ENCODE data around the gene GSK3B.

GSK3B gene

GRCh38 chr3:120077731-120078130 lies 16.5 kb downstream of the GSK3B start:
- H3K36me3 ChIP-seq (ENCODE audit: control insufficient read depth, insufficient read depth, low read length), result peaks cover 4% of the 10 kb centered on the region; the same call in 1 of the 2 replicates
- no peaks in the 10 kb centered on the region for H3K4me1 ChIP-seq (ENCODE audit: control insufficient read depth, insufficient read depth, low read length)
- no peaks in the 10 kb centered on the region for H3K27me3 ChIP-seq (ENCODE audit: control insufficient read depth, insufficient read depth, low read length)
- H3K9ac ChIP-seq (ENCODE audit: low read length), result no peak overlapping the region
- H3K4me3 ChIP-seq (ENCODE audit: low read depth, low read length), result no peak overlapping the region
- no peak overlapping the region for H3K27ac ChIP-seq (ENCODE audit: low read depth, low read length)
- H3K9me3 ChIP-seq (ENCODE audit: control insufficient read depth, insufficient read depth, low read depth, low read length), result no peaks in the 10 kb centered on the region

DNA sequence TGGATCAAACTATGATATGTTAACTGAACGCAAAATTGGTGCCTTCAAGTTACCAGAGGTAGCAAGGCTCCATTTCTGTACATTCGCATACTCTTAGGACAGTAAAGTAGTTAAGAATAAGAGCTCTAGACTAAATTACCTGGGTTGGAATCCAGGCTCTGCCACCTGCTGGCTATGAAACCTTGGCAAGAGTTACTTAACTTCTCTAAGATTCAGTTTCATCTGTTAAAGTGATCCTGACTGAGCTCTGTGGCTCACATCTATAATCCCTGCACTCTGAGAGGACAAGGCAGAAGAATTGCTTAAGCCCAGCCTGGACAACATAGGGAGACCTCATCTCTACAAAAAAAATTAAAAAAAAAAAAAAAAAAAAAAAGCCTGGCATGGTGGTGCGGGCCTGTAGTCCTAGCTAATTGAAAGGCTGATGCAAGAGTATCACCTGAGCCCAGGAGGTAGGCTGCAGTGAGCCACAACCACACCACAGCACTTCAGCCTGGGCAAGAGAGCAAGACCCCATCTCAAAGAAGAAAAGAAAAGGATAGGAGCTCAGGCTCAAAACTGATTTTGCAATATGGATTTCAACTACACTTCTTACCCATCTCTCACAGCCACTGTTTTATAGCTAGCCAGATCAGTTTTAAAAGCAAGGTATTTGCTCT lies 21.3 kb downstream of the GSK3B start:
- Histone ChIP-seq H3K27ac (ENCODE audit: low read depth, low read length) (no peak overlapping the region), H3K4me1 (ENCODE audit: control insufficient read depth, insufficient read depth, low read length) (peaks cover 13% of the 10 kb centered on the region; the same call in 1 of the 2 replicates), H3K4me3 (ENCODE audit: low read depth, low read length) (no peak overlapping the region), H3K9me3 (ENCODE audit: control insufficient read depth, insufficient read depth, low read depth, low read length) (no peaks in the 10 kb centered on the region), H3K36me3 (ENCODE audit: control insufficient read depth, insufficient read depth, low read length) (peaks cover 4% of the 10 kb centered on the region; the same call in 1 of the 2 replicates), H3K9ac (ENCODE audit: low read length) (no peak overlapping the region), H3K27me3 (ENCODE audit: control insufficient read depth, insufficient read depth, low read length) (no peaks in the 10 kb centered on the region)

DNA sequence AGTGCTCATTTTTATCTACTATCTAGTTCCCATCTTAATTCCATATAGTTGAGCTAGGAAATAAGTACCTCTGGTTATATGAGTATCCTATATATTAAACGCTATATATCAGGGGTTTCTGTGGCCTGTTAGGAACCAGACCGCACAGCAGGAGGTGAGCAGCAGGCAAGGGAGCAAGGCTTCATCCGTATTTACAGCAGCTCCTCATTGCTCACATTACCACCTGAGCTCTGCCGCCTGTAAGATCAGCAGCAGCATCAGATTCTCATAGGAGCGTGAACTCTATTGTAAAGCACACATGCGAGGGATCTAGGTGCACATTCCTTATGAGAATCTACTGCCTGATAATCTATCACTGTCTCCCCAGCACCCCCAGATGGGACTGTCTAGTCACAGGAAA lies 23.0 kb downstream of the GSK3B start:
- Histone ChIP-seq H3K27me3 (ENCODE audit: control insufficient read depth, insufficient read depth, low read length) (no peaks in the 10 kb centered on the region), H3K4me1 (ENCODE audit: control insufficient read depth, insufficient read depth, low read length) (peaks cover 13% of the 10 kb centered on the region; the same call in 1 of the 2 replicates), H3K4me3 (ENCODE audit: low read depth, low read length) (no peak overlapping the region), H3K27ac (ENCODE audit: low read depth, low read length) (no peak overlapping the region), H3K9me3 (ENCODE audit: control insufficient read depth, insufficient read depth, low read depth, low read length) (no peaks in the 10 kb centered on the region), H3K36me3 (ENCODE audit: control insufficient read depth, insufficient read depth, low read length) (no peaks in the 10 kb centered on the region), H3K9ac (ENCODE audit: low read length) (no peak overlapping the region)

GRCh38 chr3:120070263-120070981 lies 23.8 kb downstream of the GSK3B start:
- H3K4me3 ChIP-seq (ENCODE audit: low read depth, low read length), result no peak overlapping the region
- H3K4me1 ChIP-seq (ENCODE audit: control insufficient read depth, insufficient read depth, low read length), result peaks cover 13% of the 10 kb centered on the region; the same call in 1 of the 2 replicates
- H3K9ac ChIP-seq (ENCODE audit: low read length), result no peak overlapping the region
- H3K9me3 ChIP-seq (ENCODE audit: control insufficient read depth, insufficient read depth, low read depth, low read length), result no peaks in the 10 kb centered on the region
- no peaks in the 10 kb centered on the region for H3K36me3 ChIP-seq (ENCODE audit: control insufficient read depth, insufficient read depth, low read length)
- H3K27me3 ChIP-seq (ENCODE audit: control insufficient read depth, insufficient read depth, low read length), result no peaks in the 10 kb centered on the region
- H3K27ac ChIP-seq (ENCODE audit: low read depth, low read length), result no peak overlapping the region

DNA sequence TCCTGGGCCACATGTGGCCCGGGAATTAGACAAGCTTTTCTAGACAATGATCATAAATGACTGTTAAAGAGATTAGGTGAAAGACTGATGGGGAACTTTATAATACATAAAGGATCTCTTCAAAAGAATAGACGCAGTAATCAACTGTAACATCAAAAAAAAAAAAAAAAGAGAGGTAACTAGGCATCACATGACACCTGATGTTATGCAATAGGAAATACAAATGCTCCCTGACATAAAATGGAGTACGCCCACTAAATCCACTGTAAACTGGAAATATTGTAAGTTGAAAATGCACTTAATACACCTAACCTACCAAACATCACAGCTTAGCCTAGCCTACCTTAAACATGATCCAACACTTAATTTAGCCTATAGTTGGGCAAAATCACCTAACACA lies 27.2 kb downstream of the GSK3B start:
- no peaks in the 10 kb centered on the region for H3K9me3 ChIP-seq (ENCODE audit: control insufficient read depth, insufficient read depth, low read depth, low read length)
- H3K4me1 ChIP-seq (ENCODE audit: control insufficient read depth, insufficient read depth, low read length), result peaks cover 13% of the 10 kb centered on the region; the same call in 1 of the 2 replicates
- H3K27me3 ChIP-seq (ENCODE audit: control insufficient read depth, insufficient read depth, low read length), result no peaks in the 10 kb centered on the region
- H3K36me3 ChIP-seq (ENCODE audit: control insufficient read depth, insufficient read depth, low read length), result no peaks in the 10 kb centered on the region
- H3K9ac ChIP-seq (ENCODE audit: low read length), result no peak overlapping the region
- no peak overlapping the region for H3K27ac ChIP-seq (ENCODE audit: low read depth, low read length)
- no peak overlapping the region for H3K4me3 ChIP-seq (ENCODE audit: low read depth, low read length)

DNA sequence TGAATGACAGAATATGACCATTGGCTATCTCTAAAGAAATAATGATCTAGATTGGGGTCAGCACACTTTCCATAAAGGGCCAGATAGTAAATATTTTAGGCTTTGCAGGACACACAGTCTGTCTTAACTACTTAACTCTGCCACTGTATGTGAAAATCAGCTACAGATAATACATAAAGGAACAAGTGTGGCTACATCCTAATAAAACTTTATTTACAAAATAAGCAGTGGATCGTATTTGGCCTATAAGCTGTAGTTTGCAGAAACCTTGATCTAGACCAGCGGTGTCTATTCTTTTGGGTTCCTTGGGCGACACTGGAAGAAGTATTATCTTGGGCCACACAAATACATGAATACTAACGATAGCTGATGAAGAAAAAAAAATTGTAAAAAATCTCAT lies 27.6 kb downstream of the GSK3B start:
- H3K27ac ChIP-seq (ENCODE audit: low read depth, low read length), result no peak overlapping the region
- H3K4me1 ChIP-seq (ENCODE audit: control insufficient read depth, insufficient read depth, low read length), result peaks cover 13% of the 10 kb centered on the region; the same call in 1 of the 2 replicates
- no peaks in the 10 kb centered on the region for H3K27me3 ChIP-seq (ENCODE audit: control insufficient read depth, insufficient read depth, low read length)
- H3K9me3 ChIP-seq (ENCODE audit: control insufficient read depth, insufficient read depth, low read depth, low read length), result no peaks in the 10 kb centered on the region
- no peak overlapping the region for H3K4me3 ChIP-seq (ENCODE audit: low read depth, low read length)
- H3K9ac ChIP-seq (ENCODE audit: low read length), result no peak overlapping the region
- no peaks in the 10 kb centered on the region for H3K36me3 ChIP-seq (ENCODE audit: control insufficient read depth, insufficient read depth, low read length)

DNA sequence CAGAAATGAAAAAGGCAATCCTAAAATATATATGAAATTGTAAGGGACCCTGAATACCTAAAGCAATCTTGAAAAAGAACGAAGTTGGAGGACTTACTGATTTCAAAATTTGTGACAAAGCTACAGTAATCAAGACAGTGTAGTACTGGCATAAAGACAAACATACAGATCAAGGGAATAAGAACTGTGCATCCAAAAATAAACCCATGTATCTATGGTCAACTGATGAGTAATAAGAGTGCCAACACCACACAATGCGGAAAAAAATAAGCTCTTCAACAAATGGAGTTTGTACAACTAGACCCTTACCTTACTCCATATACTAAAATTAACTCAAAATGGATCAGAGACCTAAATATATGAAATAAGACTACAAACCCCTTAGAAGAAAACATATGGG lies 29.6 kb downstream of the GSK3B start:
- Histone ChIP-seq H3K4me3 (ENCODE audit: low read depth, low read length) (no peak overlapping the region), H3K36me3 (ENCODE audit: control insufficient read depth, insufficient read depth, low read length) (no peaks in the 10 kb centered on the region), H3K4me1 (ENCODE audit: control insufficient read depth, insufficient read depth, low read length) (peaks cover 10% of the 10 kb centered on the region), H3K27me3 (ENCODE audit: control insufficient read depth, insufficient read depth, low read length) (no peaks in the 10 kb centered on the region), H3K9me3 (ENCODE audit: control insufficient read depth, insufficient read depth, low read depth, low read length) (no peaks in the 10 kb centered on the region), H3K9ac (ENCODE audit: low read length) (no peak overlapping the region), H3K27ac (ENCODE audit: low read depth, low read length) (no peak overlapping the region)

- Histone ChIP-seq H3K4me1 (ENCODE audit: control insufficient read depth, insufficient read depth, low read length) (peaks cover 12% of the 10 kb centered on the region; the same call in 1 of the 2 replicates), H3K9ac (ENCODE audit: low read length) (no peak overlapping the region), H3K36me3 (ENCODE audit: control insufficient read depth, insufficient read depth, low read length) (no peaks in the 10 kb centered on the region), H3K4me3 (ENCODE audit: low read depth, low read length) (no peak overlapping the region), H3K27ac (ENCODE audit: low read depth, low read length) (no peak overlapping the region), H3K27me3 (ENCODE audit: control insufficient read depth, insufficient read depth, low read length) (no peaks in the 10 kb centered on the region), H3K9me3 (ENCODE audit: control insufficient read depth, insufficient read depth, low read depth, low read length) (no peaks in the 10 kb centered on the region)
These were observed 31.8 kb downstream of the GSK3B start for GRCh38 chr3:120062474-120062873.

DNA sequence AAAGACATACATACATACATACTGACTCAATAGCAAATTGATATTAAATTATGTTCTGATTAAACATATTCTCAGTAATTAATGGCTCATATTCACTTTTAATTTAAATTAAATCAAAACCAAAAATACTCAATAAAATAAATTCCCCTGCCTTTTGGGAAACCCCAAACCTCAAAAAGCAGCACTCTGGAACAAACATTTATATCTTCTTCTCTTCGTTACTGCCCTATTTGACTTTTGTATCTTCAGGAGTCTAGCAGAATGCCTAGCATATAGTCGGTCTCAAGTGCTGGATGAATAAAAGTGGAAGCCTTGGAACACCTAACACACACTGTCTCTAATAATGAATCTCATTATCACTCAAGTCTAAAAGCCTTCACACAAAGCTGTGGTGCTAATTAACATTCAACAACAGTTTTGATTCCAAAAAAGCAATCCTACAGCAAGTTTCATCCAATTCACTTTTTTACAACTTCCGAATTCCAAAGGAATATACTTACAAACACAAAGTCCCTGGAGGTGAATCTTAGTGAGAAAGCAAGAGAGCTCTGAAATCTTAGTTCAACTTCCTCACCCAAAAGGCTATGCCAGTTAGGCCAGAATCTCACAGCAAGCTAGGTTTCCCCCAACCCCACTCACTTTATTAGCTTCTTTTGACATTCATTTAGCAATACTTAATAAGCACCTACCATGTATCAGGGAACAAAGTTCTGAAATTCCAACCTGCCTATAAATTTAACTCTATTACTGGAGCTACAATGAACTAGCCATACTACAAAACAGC lies 35.0 kb downstream of the GSK3B start:
- Histone ChIP-seq H3K36me3 (ENCODE audit: control insufficient read depth, insufficient read depth, low read length) (no peaks in the 10 kb centered on the region), H3K4me3 (ENCODE audit: low read depth, low read length) (no peak overlapping the region), H3K4me1 (ENCODE audit: control insufficient read depth, insufficient read depth, low read length) (peaks cover 12% of the 10 kb centered on the region; the same call in 1 of the 2 replicates), H3K9me3 (ENCODE audit: control insufficient read depth, insufficient read depth, low read depth, low read length) (peaks cover 3% of the 10 kb centered on the region; the same call in 1 of the 2 replicates), H3K27ac (ENCODE audit: low read depth, low read length) (no peak overlapping the region), H3K27me3 (ENCODE audit: control insufficient read depth, insufficient read depth, low read length) (no peaks in the 10 kb centered on the region), H3K9ac (ENCODE audit: low read length) (no peak overlapping the region)

- Histone ChIP-seq H3K9me3 (ENCODE audit: control insufficient read depth, insufficient read depth, low read depth, low read length) (peaks cover 13% of the 10 kb centered on the region), H3K9ac (ENCODE audit: low read length) (no peak overlapping the region), H3K36me3 (ENCODE audit: control insufficient read depth, insufficient read depth, low read length) (0 out of 2 replicates have a peak, but pooled peaks cover 6% of the 10 kb centered on the region), H3K4me3 (ENCODE audit: low read depth, low read length) (no peak overlapping the region), H3K27me3 (ENCODE audit: control insufficient read depth, insufficient read depth, low read length) (no peaks in the 10 kb centered on the region), H3K4me1 (ENCODE audit: control insufficient read depth, insufficient read depth, low read length) (peaks cover 12% of the 10 kb centered on the region; the same call in 1 of the 2 replicates), H3K27ac (ENCODE audit: low read depth, low read length) (no peak overlapping the region)
These were observed 36.6 kb downstream of the GSK3B start for GRCh38 chr3:120057626-120058025.

Data from HUES6 (cell line).